ENCODE results near the gene ADH1C. TPM values are rescaled to one million over a fixed set of nuclear protein-coding genes. Genes with fewer than 3 reads are reported as not detected.

The ADH1C gene
- total and polyA plus RNA-seq, 9 of the 15 experiments (the other 6 are each of a cell fraction or from before 2014, with no cell fraction given), result 0.40 TPM; not detected in 8

GRCh38 chr4:99310389-99310788 is 42.2 kb downstream of the ADH1C start (continued):
- TF ChIP-seq, protein P1, sequence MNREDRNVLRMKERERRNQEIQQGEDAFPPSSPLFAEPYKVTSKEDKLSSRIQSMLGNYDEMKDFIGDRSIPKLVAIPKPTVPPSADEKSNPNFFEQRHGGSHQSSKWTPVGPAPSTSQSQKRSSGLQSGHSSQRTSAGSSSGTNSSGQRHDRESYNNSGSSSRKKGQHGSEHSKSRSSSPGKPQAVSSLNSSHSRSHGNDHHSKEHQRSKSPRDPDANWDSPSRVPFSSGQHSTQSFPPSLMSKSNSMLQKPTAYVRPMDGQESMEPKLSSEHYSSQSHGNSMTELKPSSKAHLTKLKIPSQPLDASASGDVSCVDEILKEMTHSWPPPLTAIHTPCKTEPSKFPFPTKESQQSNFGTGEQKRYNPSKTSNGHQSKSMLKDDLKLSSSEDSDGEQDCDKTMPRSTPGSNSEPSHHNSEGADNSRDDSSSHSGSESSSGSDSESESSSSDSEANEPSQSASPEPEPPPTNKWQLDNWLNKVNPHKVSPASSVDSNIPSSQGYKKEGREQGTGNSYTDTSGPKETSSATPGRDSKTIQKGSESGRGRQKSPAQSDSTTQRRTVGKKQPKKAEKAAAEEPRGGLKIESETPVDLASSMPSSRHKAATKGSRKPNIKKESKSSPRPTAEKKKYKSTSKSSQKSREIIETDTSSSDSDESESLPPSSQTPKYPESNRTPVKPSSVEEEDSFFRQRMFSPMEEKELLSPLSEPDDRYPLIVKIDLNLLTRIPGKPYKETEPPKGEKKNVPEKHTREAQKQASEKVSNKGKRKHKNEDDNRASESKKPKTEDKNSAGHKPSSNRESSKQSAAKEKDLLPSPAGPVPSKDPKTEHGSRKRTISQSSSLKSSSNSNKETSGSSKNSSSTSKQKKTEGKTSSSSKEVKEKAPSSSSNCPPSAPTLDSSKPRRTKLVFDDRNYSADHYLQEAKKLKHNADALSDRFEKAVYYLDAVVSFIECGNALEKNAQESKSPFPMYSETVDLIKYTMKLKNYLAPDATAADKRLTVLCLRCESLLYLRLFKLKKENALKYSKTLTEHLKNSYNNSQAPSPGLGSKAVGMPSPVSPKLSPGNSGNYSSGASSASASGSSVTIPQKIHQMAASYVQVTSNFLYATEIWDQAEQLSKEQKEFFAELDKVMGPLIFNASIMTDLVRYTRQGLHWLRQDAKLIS (CRISPR knock-in tag; IDR thresholded peaks at IDR 0.05), result no peak

DNA sequence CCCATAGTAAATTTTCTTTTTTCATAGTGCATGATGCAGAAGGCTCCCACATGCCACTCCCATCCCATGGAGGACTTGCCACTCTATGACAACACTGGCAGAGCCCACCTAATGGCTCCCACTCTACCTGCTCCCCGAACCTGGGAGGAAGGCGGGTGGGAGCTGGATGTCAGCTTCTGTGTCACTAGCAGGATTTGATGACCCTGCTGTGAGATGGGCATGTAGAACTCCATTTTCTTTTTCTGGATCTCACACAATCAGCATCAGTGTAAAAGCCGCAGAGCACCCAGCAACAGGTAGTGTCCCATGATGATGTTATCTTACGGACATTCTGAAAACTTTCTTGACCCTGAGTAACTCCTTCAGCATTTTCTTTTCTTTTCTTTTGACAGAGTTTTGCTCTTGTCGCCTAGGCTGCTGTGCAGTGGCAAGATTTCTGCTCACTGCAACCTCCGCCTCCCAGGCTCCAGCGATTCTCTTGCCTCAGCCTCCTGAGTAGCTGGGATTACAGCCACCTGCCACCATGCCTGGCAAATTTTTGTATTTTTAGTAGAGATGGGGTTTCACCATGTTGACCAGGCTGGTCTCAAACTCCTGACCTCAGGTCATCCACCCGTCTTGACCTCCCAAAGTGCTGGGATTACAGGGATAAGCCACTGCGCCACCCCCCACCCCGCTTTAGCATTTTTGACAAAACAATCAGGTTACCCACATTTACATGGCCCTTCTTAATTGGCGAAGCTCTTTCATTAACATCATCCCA is 46.7 kb downstream of the ADH1C start:
- WGBS (ENCODE audit: insufficient coverage, low coverage, missing lambda C conversion rate), result under 1% methylated on average over 10 of the region's 11 CpGs
- POLR2A ChIA-PET, result no interaction called here
- ATAC-seq (no peak), FAIRE-seq (no peak), DNase-seq (ENCODE audit: extremely low read depth in 1 of 4, low spot score in 3 of 4) (no peak)
- no peak overlapping the region for H3K9ac ChIP-seq (ENCODE audit: insufficient read depth in 1 of 2, low read depth in 2 of 2, low read length in 2 of 2)
- BruUV-seq (replicated peaks), result no TSS peak
- intact Hi-C loops (cut with micrococcal nuclease), result no loop called here
- H3K36me3 ChIP-seq (ENCODE audit: control insufficient read depth, insufficient read depth, low read length), result no peaks in the 10 kb centered on the region
- no peak overlapping the region for H3K4me3 ChIP-seq
- in situ Hi-C loops (cut with MboI), result no loop called here
- no peaks in the 10 kb centered on the region for H4K20me1 ChIP-seq (replicated peaks; ENCODE audit: control insufficient read depth, insufficient read depth, low read length)
- CTCF ChIA-PET (ENCODE audit: low intra/inter-chr PET ratio), result no interaction called here
- H3K4me2 ChIP-seq (ENCODE audit: insufficient read depth, low read length), result no peak overlapping the region
- no peaks in the 10 kb centered on the region for H3K27me3 ChIP-seq (ENCODE audit: control insufficient read depth in 2 of 2, insufficient read depth in 2 of 2, low read length in 2 of 2)
- no peaks in the 10 kb centered on the region for H3K4me1 ChIP-seq (replicated peaks in 1 of 2; ENCODE audit: control insufficient read depth in 2 of 2, insufficient read depth in 2 of 2, low read length in 2 of 2)
- H2AFZ ChIP-seq (ENCODE audit: low read depth, low read length), result no peak overlapping the region
- H3K27ac ChIP-seq (ENCODE audit: extremely low read depth, low read depth, low read length), result no peak overlapping the region
- H3K79me2 ChIP-seq (ENCODE audit: control insufficient read depth, insufficient read depth, low read length), result no peaks in the 10 kb centered on the region
- no peaks in the 10 kb centered on the region for H3K9me3 ChIP-seq (replicated peaks; ENCODE audit: control insufficient read depth, insufficient read depth, low read depth, low read length)
- no peaks in the 10 kb centered on the region for H3K9me1 ChIP-seq (ENCODE audit: control insufficient read depth, insufficient read depth, low read length)
- TF ChIP-seq NELFE (IDR thresholded peaks at IDR 0.05; ENCODE audit: insufficient read depth, insufficient read length), result no peak
- TF ChIP-seq TBL1XR1 (IDR thresholded peaks at IDR 0.05; ENCODE audit: low read length in 2 of 2), result no peak
- no peak for TF ChIP-seq ZNF282 (CRISPR knock-in tag; IDR thresholded peaks at IDR 0.05)
- no peak for TF ChIP-seq FOXO4 (CRISPR knock-in tag; IDR thresholded peaks at IDR 0.05)
- no peak for TF ChIP-seq RAD21 (CRISPR knock-in tag; conservative IDR thresholded peaks at IDR 0.05 in 1 of 2, IDR thresholded peaks at IDR 0.05 in 1 of 2)
- TF ChIP-seq NR2C1 (IDR thresholded peaks at IDR 0.05), result no peak
- no peak for TF ChIP-seq NR2C1 (tag; IDR thresholded peaks at IDR 0.05)
- TF ChIP-seq POLR2AphosphoS5 (IDR thresholded peaks at IDR 0.05; ENCODE audit: control insufficient read depth, insufficient read depth, low read depth, low read length), result no peak
- no peak for TF ChIP-seq NFYB (IDR thresholded peaks at IDR 0.05; ENCODE audit: extremely low read depth, insufficient read length)
- no peak for TF ChIP-seq HEY1 (CRISPR knock-in tag; IDR thresholded peaks at IDR 0.05; ENCODE audit: borderline replicate concordance)
- no peak for TF ChIP-seq ZNF277 (CRISPR knock-in tag; IDR thresholded peaks at IDR 0.05; ENCODE audit: borderline replicate concordance)
